Measurements from ENCODE around the gene RNGTT.
A peak's percentile ranks its signal among the peaks of the same experiment; 100 is the strongest.

RNGTT gene

DNA sequence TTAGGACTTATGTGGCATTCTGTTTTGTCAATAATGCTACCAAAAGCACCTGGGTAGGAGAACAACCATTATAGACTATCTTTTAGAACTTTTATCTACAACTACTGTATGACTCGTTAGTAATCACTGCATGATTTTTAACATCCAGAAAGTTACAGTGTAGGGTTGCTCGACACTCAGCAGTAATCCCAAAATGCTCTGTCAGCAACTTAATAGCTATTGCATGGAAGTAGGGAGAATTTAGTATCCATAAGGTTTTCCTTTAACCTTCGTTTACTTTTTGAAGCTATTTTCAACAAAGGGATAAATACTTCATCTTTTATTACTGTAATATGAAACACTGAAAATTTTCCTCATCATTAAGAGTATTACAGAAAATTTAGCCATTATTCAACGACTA lies 309.5 kb downstream of the RNGTT start:
- no peak for DNase-seq (ENCODE audit: low spot score)

- DNase-seq (ENCODE audit: low spot score) = no peak
Measured at GRCh38 chr6:88651400-88651799, 312.0 kb downstream of the RNGTT start.

DNA sequence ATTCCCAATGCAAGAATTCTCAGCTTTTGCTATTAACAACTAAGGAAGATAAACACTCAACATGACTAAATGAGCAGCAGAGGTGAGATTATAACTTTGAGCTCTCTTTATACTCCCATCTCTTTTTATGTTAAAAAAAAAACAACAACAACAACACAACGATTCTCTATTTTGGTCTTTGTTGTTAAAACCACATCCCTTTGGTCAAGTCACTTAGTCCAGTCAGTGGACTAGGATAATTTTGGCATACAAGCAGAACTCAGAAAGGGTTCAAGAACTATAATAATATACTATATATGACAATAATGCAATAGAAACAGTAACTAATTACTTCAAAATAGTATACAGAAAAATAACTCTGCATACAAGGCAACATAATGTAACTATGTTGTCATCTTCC lies 312.4 kb downstream of the RNGTT start:
- DNase-seq (ENCODE audit: low spot score) = no peak

GRCh38 chr6:88650029-88650619 lies 313.3 kb downstream of the RNGTT start:
- peak; percentile 71 for DNase-seq (ENCODE audit: low spot score)

GRCh38 chr6:88641178-88641903 lies 322.1 kb downstream of the RNGTT start:
- peak; percentile 18 for DNase-seq (ENCODE audit: low spot score)

DNA sequence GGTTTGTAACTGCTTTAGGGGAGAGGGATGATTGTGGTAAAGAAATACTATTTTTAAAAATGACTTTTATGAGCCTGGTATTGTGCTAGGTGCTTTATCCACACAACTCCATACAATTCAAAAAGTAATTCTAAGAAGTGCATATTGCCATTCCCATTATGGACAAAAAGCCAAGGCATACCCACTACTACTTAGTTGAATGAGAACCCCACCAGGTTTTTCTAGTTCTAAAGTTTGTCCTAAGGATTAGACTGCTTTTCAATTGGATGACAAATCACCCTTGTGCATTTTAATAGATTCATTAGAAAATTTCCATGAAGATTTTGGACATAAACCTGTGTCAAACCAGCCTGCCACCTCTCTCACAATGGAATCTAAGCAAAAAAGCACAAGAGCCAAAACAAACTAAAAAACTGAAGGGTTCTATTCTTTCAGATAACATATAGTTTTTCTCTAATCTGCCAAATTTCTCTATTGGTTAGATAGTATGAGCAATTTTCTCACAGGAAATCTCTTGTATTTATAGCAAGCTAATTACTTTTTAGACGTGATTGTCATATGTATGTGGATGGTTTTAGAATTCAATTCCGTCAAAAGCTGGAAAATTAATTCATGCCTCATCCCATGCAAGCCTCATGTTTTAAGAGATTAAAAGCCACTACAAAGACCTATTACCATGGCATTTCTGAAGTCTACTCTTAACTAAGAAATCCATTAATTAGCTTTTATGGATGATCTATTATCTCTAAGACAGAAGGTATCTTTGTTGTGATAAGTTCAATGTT lies 325.5 kb downstream of the RNGTT start:
- no peak for DNase-seq (ENCODE audit: low spot score)

GRCh38 chr6:88636871-88637270 lies 326.5 kb downstream of the RNGTT start:
- no peak for DNase-seq (ENCODE audit: low spot score)

- no peak for DNase-seq (ENCODE audit: low spot score)
Measured at GRCh38 chr6:88633782-88634181, 329.6 kb downstream of the RNGTT start.

GRCh38 chr6:88631830-88632229 lies 331.6 kb downstream of the RNGTT start:
- DNase-seq (ENCODE audit: low spot score) = no peak

- no peak for DNase-seq (ENCODE audit: low spot score)
Measured at GRCh38 chr6:88629838-88630494, 333.5 kb downstream of the RNGTT start.

DNA sequence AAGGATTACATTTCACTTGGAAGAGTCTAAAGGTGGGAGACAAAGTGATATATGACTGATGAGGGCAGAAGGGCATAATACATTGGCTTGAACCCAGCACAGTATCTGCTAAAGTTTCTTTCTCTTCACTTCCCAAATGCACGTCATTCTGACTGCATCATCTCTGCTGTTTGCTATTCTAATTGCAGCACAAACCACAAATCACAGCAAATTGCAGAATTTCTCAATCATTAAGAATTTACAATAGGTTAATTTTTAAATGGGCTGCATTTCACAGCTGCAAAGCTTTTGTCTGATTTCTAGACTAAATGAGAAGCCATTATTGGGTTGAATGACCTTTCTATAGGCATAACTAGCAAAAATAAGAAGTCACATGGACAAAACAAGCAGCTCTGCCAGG lies 337.0 kb downstream of the RNGTT start:
- no peak for DNase-seq (ENCODE audit: low spot score)

DNA sequence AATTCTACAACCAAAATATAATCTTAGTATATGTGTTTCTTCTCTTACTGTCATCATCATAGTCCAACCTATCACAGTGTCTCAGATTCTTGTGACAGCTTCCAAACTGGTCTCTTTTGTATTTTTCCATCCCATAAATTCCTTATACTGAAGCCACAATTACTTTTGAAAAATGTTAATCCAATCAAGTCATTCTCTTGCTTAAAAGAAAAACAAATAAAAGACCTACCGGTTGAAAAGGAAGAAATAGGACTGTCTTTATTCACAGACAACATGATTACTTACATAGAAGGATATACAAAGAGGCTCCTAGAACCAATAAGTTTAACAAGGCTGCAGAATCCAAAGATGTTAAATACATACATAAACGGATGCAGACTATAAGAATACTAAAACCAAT lies 339.9 kb downstream of the RNGTT start:
- DNase-seq (ENCODE audit: low spot score) = no peak

GRCh38 chr6:88619951-88620350 lies 343.5 kb downstream of the RNGTT start:
- no peak for DNase-seq (ENCODE audit: low spot score)

GRCh38 chr6:88616380-88616779 lies 347.0 kb downstream of the RNGTT start:
- no peak for DNase-seq (ENCODE audit: low spot score)

GRCh38 chr6:88614316-88614877 lies 349.0 kb downstream of the RNGTT start:
- no peak for DNase-seq (ENCODE audit: low spot score)

GRCh38 chr6:88612631-88613030 lies 350.8 kb downstream of the RNGTT start:
- no peak for DNase-seq (ENCODE audit: low spot score)

DNA sequence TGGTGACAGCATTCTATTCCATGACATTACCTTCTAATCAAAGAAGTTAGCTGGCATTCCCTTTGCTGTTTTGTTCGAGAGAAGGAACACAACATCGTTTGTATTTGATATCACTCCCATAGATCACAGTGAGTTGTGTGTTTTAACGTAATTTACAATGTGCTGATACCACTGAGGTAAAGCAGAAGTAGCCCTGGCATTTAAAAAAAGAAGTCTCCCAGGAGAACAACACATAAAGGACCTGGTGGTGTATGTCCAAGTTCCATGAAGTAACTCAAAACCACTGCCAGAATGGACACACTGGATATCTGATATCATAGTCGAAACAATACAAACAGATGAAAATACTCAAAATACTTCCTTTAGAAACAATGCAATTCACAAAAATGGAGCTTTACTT lies 351.7 kb downstream of the RNGTT start:
- no peak for DNase-seq (ENCODE audit: low spot score)

- DNase-seq (ENCODE audit: low spot score) = peak; percentile 32
Measured at GRCh38 chr6:88609983-88610382, 353.4 kb downstream of the RNGTT start.

GRCh38 chr6:88605271-88605670 lies 358.1 kb downstream of the RNGTT start:
- peak; percentile 73 for DNase-seq (ENCODE audit: low spot score)

DNA sequence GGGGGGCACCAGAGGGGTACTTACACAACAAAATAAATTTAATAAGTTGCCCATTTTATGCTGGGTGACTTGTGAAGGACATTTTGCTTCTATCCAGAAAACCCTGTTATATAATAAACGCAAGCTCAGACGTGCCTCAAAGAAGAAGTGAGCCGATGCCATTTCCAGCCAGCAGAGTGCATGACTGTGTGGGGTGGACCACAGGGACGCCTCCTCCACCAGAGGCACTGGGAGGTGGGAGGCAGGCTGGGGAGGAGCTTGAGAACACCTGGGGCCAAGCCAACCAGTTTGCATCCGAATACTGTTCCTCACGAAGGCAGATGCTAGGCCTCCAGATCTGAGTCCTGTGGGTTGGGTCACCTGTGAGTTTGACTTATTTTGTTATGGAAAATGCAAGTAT lies 363.8 kb downstream of the RNGTT start:
- DNase-seq (ENCODE audit: low spot score) = no peak

GRCh38 chr6:88596801-88597200 lies 366.6 kb downstream of the RNGTT start:
- DNase-seq (ENCODE audit: low spot score) = no peak

DNA sequence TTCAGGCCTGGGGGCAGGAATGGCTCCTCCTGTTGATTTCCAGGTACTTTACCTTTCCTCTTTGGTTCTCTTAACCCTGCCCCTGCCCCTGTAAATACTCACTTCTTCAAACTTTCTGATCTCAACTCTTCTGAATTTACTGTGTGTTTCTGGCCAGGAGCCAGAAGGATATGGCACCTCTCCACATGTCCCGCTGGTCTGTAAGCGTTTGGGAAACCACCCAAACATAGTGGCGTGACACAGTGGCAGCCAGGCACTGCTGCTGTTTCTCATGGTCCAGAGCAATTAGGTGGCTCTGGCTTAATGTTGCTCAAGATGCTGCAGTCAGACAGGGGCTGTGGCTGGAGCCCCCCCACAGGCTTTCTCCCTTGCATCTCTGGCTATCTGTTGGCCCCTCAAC lies 374.5 kb downstream of the RNGTT start:
- no peak for DNase-seq (ENCODE audit: low spot score)
